Osteoblast (primary cell): ENCODE data around the gene ULK4. TPM values are rescaled to one million over a fixed set of nuclear protein-coding genes. Genes with fewer than 3 reads are reported as not detected.

Experiments used
- DNase-seq: peaks from one replicate; pipeline ENCODE4 v3.0.0; 2011; ENCODE audit warnings: low spot score, mixed read lengths; ENCODE audit not compliant: insufficient read length; ENCODE audit errors: missing footprints
- H2AFZ ChIP-seq: 2 replicates; pipeline ENCODE4 v1.6.0; 2011; ENCODE audit warnings: mild to moderate bottlenecking, low read length
- H3K27ac ChIP-seq: 2 replicates; pipeline ENCODE4 v1.5.1; 2011; ENCODE audit warnings: mild to moderate bottlenecking, low read depth, low read length, moderate library complexity
- H3K27me3 ChIP-seq: 2 replicates; pipeline ENCODE4 v1.6.0; 2012; ENCODE audit warnings: mild to moderate bottlenecking, control low read depth, inconsistent platforms, low read length, moderate library complexity; ENCODE audit not compliant: insufficient read depth
- H3K36me3 ChIP-seq: 2 replicates; pipeline ENCODE4 v1.5.1; 2011; ENCODE audit warnings: mild to moderate bottlenecking, low read length, control low read depth, moderate library complexity; ENCODE audit not compliant: insufficient read depth
- H3K4me1 ChIP-seq: 2 replicates; pipeline ENCODE4 v1.5.1; 2011; ENCODE audit warnings: mild to moderate bottlenecking, low read length, control low read depth, moderate library complexity; ENCODE audit not compliant: insufficient read depth
- H3K4me2 ChIP-seq: 2 replicates; pipeline ENCODE4 v1.6.0; 2011; ENCODE audit warnings: mild to moderate bottlenecking, low read length; ENCODE audit not compliant: insufficient read depth
- H3K4me3 ChIP-seq: fragments of 200-600 bp; sonication (generic); 3 replicates; pipeline ENCODE4 v1.5.1; 2012; ENCODE audit warnings: mild to moderate bottlenecking, low read length, inconsistent platforms; ENCODE audit not compliant: insufficient read depth
- H3K79me2 ChIP-seq: 2 replicates; pipeline ENCODE4 v1.6.0; 2012; ENCODE audit warnings: mild to moderate bottlenecking, low read length, control low read depth, inconsistent platforms; ENCODE audit not compliant: insufficient read depth
- H3K9me3 ChIP-seq: 2 replicates; pipeline ENCODE4 v1.5.1; 2011; ENCODE audit warnings: low read depth, low read length, control low read depth
- H4K20me1 ChIP-seq: 2 replicates; pipeline ENCODE4 v1.6.0; 2012; ENCODE audit warnings: mild to moderate bottlenecking, low read length, control low read depth; ENCODE audit not compliant: insufficient read depth
- CTCF ChIP-seq: IDR thresholded peaks from 2 replicates; pipeline ENCODE4 v1.5.1; 2011; ENCODE audit warnings: mild to moderate bottlenecking, low read depth, low read length, moderate library complexity; ENCODE audit errors: extremely low read depth
- total RNA-seq: library from RNA; depleted of rRNA; stranded (reverse); fragments of >200 nt; gene quantifications from 2 replicates; pipeline ENCODE4 v1.2.3, GENCODE V29; 2012

The ULK4 gene
- total RNA-seq, 1 donor: 20.6 TPM

DNA sequence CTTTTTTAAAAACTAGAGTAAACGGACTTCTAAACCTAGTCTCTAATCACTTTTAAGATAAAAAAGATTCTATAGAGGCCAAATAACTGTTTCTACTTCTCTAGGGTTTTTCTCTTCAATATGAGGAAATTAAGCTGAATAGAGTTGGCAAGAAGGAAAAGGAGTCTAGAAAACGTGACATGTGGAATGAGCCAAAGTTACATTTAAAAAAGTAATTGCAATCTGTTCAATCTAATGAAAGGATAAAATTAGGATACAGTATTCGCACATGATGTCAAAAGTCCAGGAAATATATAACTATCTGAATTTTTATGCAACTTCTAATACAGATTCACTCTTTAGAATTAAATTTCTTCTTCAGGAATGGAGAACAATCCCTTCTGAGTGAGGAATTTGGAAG lies 300.1 kb downstream of the ULK4 start:
- Histone ChIP-seq H4K20me1 (no peaks in the 10 kb centered on the region), H3K9me3 (peaks cover 3% of the 10 kb centered on the region), H3K79me2 (no peaks in the 10 kb centered on the region), H3K4me1 (peaks cover 3% of the 10 kb centered on the region), H3K4me2 (no peak overlapping the region), H3K27ac (no peak overlapping the region), H3K36me3 (no peaks in the 10 kb centered on the region), H2AFZ (no peak overlapping the region), H3K27me3 (no peaks in the 10 kb centered on the region), H3K4me3 (no peak overlapping the region)
- DNase-seq: no peak
- TF ChIP-seq CTCF: no peak

- Histone ChIP-seq H3K9me3 (no peaks in the 10 kb centered on the region), H4K20me1 (no peaks in the 10 kb centered on the region), H3K27ac (no peak overlapping the region), H2AFZ (no peak overlapping the region), H3K4me2 (no peak overlapping the region), H3K4me3 (no peak overlapping the region), H3K4me1 (peaks cover 3% of the 10 kb centered on the region), H3K27me3 (no peaks in the 10 kb centered on the region), H3K36me3 (no peaks in the 10 kb centered on the region), H3K79me2 (no peaks in the 10 kb centered on the region)
- DNase-seq: no peak
- no peak for TF ChIP-seq CTCF
These were observed 301.4 kb downstream of the ULK4 start for GRCh38 chr3:41660510-41660909.

- Histone ChIP-seq H3K4me2 (no peak overlapping the region), H3K4me3 (no peak overlapping the region), H3K36me3 (no peaks in the 10 kb centered on the region), H3K9me3 (no peaks in the 10 kb centered on the region), H3K79me2 (no peaks in the 10 kb centered on the region), H2AFZ (no peak overlapping the region), H4K20me1 (no peaks in the 10 kb centered on the region), H3K4me1 (no peaks in the 10 kb centered on the region), H3K27ac (no peak overlapping the region), H3K27me3 (no peaks in the 10 kb centered on the region)
- TF ChIP-seq CTCF: no peak
- DNase-seq: no peak
These were observed 308.2 kb downstream of the ULK4 start for GRCh38 chr3:41653571-41654239.

DNA sequence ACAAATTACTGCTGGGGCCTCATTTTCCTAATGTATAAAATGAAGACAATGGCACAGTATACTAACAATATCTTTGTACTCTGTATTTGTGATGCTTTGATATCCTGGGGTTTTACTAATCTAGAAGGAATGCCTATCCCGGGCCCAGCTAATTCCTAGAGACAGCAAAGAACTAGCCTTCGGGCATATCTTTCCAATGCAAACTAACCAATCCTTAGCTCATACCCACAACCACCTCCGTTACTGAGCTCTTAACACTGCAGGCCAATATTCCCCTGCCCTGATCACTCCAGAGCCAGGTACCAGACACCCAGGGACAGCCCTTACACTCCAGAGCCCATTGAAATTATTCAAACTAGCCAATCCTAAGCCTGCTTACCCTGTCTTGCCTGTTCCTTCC lies 309.0 kb downstream of the ULK4 start:
- Histone ChIP-seq H3K4me3 (no peak overlapping the region), H3K27ac (no peak overlapping the region)
- DNase-seq: peak; percentile 45

More for the DNA sequence above, 309.0 kb downstream of the ULK4 start:
- H3K4me2 ChIP-seq: no peak overlapping the region
- H3K27me3 ChIP-seq: no peaks in the 10 kb centered on the region
- no peaks in the 10 kb centered on the region for H4K20me1 ChIP-seq
- no peaks in the 10 kb centered on the region for H3K4me1 ChIP-seq
- H2AFZ ChIP-seq: no peak overlapping the region
- no peaks in the 10 kb centered on the region for H3K79me2 ChIP-seq
- no peaks in the 10 kb centered on the region for H3K9me3 ChIP-seq
- no peaks in the 10 kb centered on the region for H3K36me3 ChIP-seq
- TF ChIP-seq CTCF: no peak
